Erythroblast (primary cell): ENCODE results near the gene CEP85L.

Source experiments
- GATA1 ChIP-seq: IDR thresholded peaks from 2 replicates; pipeline ENCODE4 v1.6.1; 2011; ENCODE audit warnings: low read depth, mild to moderate bottlenecking, control low read depth, low read length, moderate library complexity
- POLR2A ChIP-seq: IDR thresholded peaks from 2 replicates; pipeline ENCODE4 v1.6.1; 2011; ENCODE audit warnings: mild to moderate bottlenecking, low read length

- no peak for TF ChIP-seq POLR2A
- TF ChIP-seq GATA1 = no peak
Observed at GRCh38 chr6:118495485-118496280, 155.7 kb downstream of the CEP85L start.
